Breast epithelium (tissue), 3 donors: ENCODE measurements around the gene TMCO4.

Experiments used
- CTCF ChIP-seq, 3 donors: fragments of 450-650 bp; IDR thresholded peaks; one replicate each; pipeline ENCODE4 v1.5.1; 2016 to 2017; ENCODE audit warnings: antibody characterized with exemption in 3 of 3, mild to moderate bottlenecking in 3 of 3, moderate library complexity in 3 of 3
- POLR2A ChIP-seq: fragments of 450-650 bp; IDR thresholded peaks from one replicate; pipeline ENCODE4 v1.6.1; 2016; ENCODE audit warnings: antibody characterized with exemption, mild to moderate bottlenecking, moderate library complexity
- POLR2AphosphoS5 ChIP-seq, 3 donors: sonication (generic); formaldehyde crosslinking; IDR thresholded peaks; one replicate each; pipeline ENCODE4 v1.6.1; 2017; ENCODE audit warnings: antibody characterized with exemption in 3 of 3

DNA sequence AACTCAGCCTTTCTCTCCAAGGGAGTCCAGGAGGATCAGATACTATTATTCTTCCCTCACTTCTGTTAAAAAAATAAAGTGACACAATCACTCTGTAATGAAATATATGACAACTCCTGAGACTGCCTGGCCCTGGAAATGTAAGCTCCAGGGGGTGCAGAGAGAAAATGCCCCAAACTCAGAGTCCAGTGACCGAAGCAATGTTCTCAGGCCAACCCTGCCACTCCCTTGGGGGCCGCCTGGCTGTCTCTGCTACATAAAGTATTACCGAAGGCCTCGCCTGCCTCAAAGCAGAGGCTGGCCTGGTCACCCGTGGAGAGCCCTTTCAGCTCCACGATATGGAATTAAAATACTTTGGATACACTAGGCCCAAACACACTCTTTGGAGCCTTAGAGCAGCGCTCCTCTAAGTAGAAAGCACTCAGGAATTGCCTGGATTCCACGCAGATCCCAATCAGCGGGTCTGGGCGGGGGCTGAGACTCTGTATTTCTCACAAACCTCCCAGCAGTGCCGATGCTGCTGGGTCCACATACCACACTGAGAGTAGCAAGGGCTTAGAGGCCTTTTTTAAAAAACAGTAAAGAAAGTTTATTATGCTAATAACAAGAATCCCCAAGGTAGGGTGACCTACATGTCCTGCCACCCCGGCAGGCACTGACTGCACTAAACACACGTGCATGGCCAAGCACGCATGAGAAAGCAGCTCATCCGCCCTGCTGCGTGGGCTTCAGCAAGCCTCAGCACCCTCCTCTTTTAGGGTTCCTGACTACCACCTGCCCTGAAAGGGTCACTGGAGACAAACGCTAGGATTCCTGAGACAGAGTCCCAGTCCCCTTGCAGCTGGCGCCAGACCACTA is 31.1 kb downstream of the TMCO4 start:
- TF ChIP-seq CTCF (IDR thresholded peaks at IDR 0.05) (no peak), POLR2A (no peak), POLR2AphosphoS5 (IDR thresholded peaks at IDR 0.05) (no peak)
